GM18502 (cell line): ENCODE results near the gene IRAK3.

Source experiments
- ATAC-seq: cut with Tn5 transposase; IDR thresholded peaks from one replicate; pipeline ENCODE4 v1.9.1; 2021; ENCODE audit warnings: mild to moderate bottlenecking; ENCODE audit not compliant: unreplicated experiment, poor library complexity

IRAK3 gene

GRCh38 chr12:66188584-66189485 is at the start of gene IRAK3:
IRAK3 (plus strand) TSS chr12:66189214; CDS start chr12:66189300, 86 bp downstream.
- ATAC-seq, result peak; percentile 63

DNA sequence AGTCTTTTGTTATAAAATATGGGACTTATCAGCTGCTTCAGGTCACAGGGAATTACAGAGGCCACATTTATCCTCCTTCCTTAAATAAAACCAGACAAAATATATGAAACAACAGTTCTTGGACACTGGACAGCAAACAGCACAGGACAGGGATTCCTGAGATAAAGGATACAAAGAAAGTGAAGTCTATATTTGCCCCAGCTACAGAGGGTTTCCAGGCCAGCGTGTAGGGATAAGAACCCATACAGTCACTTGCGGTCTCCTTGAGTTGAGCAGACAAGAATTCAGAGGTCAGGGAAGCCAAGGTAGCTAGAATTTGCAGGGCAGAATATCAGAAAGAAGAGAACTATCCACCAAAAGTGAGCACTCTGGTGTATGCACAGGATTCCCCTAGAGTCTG is 49.7 kb upstream of the IRAK3 start:
- no peak for ATAC-seq

DNA sequence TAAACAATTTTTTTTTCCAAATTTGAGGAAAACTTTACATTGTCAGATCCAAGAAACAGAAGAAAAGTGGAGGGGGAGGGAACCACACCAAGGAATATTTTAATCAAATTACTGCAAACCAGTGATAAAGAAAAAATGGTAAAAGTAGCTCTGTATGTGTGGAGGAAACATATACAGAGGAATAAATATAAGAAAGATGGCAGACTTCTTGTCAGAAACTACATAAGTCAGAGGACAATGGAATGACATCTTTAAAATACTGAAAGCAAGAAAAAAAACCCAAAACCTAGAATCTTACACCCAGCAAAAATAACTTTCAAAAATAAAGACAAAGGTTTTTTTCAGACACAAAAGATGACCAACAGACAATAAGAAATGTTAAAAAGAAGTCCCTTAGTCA is 48.3 kb upstream of the IRAK3 start:
- no peak for ATAC-seq

- ATAC-seq, result no peak
Observed at GRCh38 chr12:66141299-66141698, 47.7 kb upstream of the IRAK3 start.

DNA sequence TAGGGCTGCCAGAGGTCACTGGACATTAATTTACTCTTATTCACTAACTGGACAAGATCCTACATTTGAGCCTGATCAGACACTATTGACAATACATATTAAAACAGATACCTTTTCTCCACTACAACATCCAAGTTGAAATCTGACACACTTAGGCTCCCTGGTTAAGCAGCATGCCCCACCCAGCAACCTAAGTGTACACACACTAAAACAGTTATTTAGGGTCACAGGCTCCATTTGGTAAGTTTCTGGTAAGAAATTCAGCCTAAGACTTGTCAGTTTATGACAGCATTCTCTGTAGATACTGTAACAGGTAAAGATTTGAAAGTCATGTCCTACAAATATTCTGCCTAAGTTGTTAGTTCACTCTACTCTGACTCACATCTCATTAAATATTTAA is 46.2 kb upstream of the IRAK3 start:
- no peak for ATAC-seq

DNA sequence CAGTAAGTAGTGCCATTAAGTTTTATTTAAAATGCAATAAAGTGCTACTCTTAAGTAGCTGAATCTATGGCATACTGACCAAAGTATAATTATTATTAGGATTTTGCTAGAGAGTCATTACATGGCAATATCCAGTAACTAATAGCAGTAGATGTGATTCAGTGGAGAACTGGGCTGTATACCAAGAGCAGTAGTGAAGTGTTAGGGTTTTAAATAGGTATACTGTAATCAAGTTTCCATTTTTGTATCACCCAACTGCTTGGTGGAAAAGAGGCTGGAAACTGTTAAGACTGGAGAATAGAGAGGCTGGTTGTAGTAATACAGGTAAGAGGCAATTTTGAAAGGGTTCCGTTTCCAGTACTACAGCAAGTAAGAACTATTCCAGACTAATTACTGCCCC is 45.1 kb upstream of the IRAK3 start:
- ATAC-seq, result no peak

DNA sequence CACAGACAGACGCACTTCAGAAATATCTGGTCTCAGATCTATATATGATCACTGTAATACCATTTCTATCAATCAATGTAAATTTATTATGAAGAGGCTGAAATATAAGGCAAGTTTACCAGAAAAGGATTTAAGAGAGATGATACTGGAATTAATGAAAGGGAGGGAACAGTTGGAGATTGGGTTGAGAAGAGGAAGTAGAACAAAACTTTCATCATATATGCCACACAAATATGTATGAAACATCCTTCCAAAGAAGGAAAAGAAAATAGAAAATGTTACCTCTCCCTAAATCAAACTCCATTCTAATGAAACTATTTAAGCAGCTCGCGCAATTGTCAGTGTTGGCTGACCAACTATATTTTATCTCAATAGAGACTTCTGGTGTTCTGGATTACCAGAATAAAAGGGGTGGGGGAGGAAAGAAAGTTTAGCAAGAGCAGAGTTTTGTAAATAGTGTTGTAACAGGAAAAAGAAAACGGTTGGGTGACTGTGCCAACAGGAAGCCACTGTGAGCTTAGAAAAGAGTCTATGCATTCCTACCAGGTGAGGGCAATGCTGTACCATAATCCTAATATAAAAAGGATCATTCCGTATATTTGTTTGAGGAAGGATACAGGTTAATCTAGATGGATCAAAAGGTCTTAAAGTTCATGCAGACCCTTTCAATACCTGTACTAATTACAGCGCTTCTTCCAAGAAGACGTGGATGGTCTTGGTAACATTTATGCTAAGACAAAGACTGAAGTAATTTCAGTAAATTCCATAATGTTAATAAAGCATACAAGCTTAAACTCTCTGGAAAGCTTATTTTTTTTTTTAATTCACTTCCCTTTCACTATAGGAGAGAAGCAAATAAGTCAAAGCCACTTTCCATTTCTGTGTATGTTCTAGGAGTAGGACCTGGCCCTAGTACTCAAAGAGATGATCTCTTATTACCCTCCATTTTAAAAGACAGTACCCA is 43.9 kb upstream of the IRAK3 start:
- ATAC-seq, result no peak

GRCh38 chr12:66149702-66150398 is 39.2 kb upstream of the IRAK3 start:
- no peak for ATAC-seq

DNA sequence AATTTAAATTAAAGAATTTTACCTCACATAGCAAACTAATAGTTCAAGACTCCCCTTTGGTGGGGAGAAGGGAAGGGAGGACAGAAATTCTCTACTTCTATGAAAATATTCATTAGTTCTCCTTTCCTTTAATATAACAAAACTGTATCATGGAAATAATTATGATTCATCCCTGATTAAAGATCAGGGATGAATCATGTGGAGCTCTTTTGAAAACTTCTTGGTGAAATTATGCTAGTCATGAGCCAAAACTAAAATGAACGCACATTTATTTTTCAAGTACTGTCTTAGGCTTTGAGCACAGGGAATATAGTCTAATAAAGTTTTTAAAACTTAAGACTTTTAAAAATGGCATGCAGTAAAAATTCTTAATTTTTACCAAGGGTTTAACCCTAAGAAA is 36.3 kb upstream of the IRAK3 start:
- no peak for ATAC-seq

GRCh38 chr12:66154776-66155175 is 34.2 kb upstream of the IRAK3 start:
- ATAC-seq, result no peak

GRCh38 chr12:66156654-66157053 is 32.4 kb upstream of the IRAK3 start:
- no peak for ATAC-seq

DNA sequence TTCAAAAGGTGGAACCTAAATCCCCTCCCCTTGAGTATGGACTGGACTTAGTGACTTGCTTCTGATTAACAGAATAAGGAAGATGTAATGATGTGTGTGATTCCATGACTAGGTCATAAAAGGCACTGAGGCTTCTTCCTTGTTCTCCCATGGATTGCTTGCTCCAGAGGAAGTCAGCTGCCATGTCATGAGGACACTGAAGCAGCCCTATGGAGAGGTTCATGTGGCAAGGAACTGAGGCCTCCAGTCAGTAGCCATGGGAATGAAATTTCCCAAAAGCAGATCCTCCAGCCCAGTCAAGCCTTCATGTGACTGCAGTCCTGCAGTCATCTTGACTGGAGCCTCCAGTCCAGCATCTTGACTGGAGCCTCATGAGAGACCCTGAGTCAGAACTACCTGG is 29.9 kb upstream of the IRAK3 start:
- ATAC-seq, result no peak

DNA sequence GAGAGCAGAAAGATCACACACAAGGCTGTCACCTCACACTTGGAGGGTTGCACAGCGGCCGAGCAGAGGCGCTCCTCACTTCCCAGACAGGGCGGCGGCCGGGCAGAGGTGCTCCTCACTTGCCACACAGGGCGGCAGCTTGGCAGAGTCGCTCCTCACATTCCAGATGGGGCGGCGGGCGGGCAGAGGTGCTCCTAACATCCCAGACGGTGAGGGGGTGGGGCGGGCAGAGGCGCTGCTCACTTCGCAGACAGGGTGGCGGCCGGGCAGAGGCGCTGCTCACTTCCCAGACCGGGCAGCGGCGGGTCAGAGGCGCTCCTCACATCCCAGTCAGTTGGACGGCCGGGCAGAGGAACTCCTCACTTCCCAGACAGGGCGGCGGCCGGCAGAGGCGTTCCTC is 28.3 kb upstream of the IRAK3 start:
- ATAC-seq, result no peak

DNA sequence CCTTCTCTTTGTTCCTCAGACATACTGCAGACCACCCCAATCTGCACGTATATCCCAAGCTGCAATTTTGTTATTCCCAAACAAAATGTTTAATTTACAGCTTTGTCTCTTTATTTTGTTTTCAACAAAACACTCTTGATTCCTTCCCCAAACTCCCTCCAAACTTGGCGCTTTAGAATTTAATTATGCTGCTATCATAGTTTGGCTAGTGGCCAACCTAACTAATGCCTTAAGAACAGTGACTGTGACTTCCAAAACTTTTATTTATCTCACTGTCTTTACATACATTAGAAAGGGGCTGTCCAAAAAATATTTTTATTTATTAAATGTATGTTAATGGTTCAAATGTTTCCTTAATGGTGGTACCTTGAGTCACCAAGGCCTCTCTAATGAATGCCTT is 26.3 kb upstream of the IRAK3 start:
- no peak for ATAC-seq

GRCh38 chr12:66163289-66163688 is 25.7 kb upstream of the IRAK3 start:
- no peak for ATAC-seq

DNA sequence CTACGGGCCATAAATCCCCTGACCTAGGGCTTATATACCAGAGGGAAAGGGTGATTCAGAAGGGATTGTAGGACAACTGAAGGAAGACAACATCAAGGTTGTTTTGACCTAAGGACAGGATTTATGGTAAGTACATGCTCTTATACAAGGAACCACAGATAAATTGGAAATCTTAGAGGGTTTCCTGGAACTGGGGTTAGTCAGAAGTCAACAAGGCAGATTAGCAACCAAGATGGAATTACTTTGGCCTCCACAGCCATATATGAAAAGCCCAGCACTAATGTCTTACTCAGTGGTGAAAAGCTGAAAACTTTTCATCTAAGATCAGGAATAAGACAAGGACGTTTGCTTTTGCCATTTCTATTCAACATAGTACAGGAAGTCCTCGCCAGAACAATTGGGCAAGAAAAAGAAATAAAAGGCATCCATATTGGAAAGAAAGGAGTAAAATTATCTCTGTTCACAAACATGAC is 24.6 kb upstream of the IRAK3 start:
- no peak for ATAC-seq

GRCh38 chr12:66165141-66165540 is 23.9 kb upstream of the IRAK3 start:
- no peak for ATAC-seq

GRCh38 chr12:66166561-66166960 is 22.5 kb upstream of the IRAK3 start:
- no peak for ATAC-seq

- no peak for ATAC-seq
Observed at GRCh38 chr12:66168410-66168809, 20.6 kb upstream of the IRAK3 start.
